SK-N-SH (cell line): ENCODE data around the gene MGST2. TPM values are rescaled to one million over a fixed set of nuclear protein-coding genes. Genes with fewer than 3 reads are reported as not detected.

Experiments used
- CTCF ChIA-PET: fragments of 300-600, 350-600 bp; formaldehyde crosslinking; extraction: SDS; loops from one replicate; lab custom pipeline; 2021; lab: Yijun Ruan, JAX
- POLR2A ChIA-PET: fragments of 350-600 bp; sonication (Branson Sonifier 250); formaldehyde crosslinking; extraction: SDS; loops from one replicate; lab custom pipeline; 2020; ENCODE audit warnings: antibody characterized with exemption, inconsistent platforms; lab: Yijun Ruan, JAX
- DNase-seq: peaks from one replicate; pipeline ENCODE4 v3.0.0; 2012
- H2AFZ ChIP-seq: fragments of 200-600 bp; sonication (generic); 2 replicates; pipeline ENCODE4 v1.8.1; 2016; ENCODE audit warnings: antibody characterized with exemption, mild to moderate bottlenecking, low read depth
- H3F3A ChIP-seq: fragments of 200-600 bp; sonication (generic); replicated peaks from 2 replicates; pipeline ENCODE3; 2016; ENCODE audit warnings: antibody characterized with exemption, mild to moderate bottlenecking; ENCODE audit not compliant: insufficient read depth
- H3K27ac ChIP-seq, 2 experiments: fragments of 200-500 bp in 1 of 2; fragments of 200-600 bp in 1 of 2; sonication (Bioruptor generic) in 1 of 2; sonication (generic), shearing (Covaris generic) in 1 of 2; 2 replicates each; pipeline versions ENCODE4 v1.5.1 to v1.6.1; 2014 to 2016; ENCODE audit warnings: low read depth in 2 of 2, inconsistent platforms in 1 of 2, low read length in 1 of 2, mild to moderate bottlenecking in 1 of 2, mixed read lengths in 1 of 2
- H3K27me3 ChIP-seq: fragments of 200-600 bp; sonication (generic), shearing (Covaris generic); 2 replicates; pipeline ENCODE4 v1.6.1; 2016; ENCODE audit warnings: mixed run types; ENCODE audit not compliant: insufficient read depth
- H3K36me3 ChIP-seq, 2 experiments: fragments of 200-500 bp in 1 of 2; fragments of 200-600 bp in 1 of 2; sonication (Bioruptor generic) in 1 of 2; sonication (generic) in 1 of 2; replicated peaks in 1 of 2; 2 replicates each; pipeline versions ENCODE3 to v1.5.1; 2014 to 2016; ENCODE audit warnings: low read length in 1 of 2, mild to moderate bottlenecking in 1 of 2; ENCODE audit not compliant: insufficient read depth in 2 of 2, control insufficient read depth in 1 of 2
- H3K4me1 ChIP-seq, 2 experiments: fragments of 200-500 bp in 1 of 2; fragments of 200-600 bp in 1 of 2; sonication (Bioruptor generic) in 1 of 2; sonication (generic), shearing (Covaris generic) in 1 of 2; 2 replicates each; pipeline versions ENCODE4 v1.5.1 to v1.6.1; 2014 to 2016; ENCODE audit warnings: low read depth in 1 of 2, low read length in 1 of 2, mixed run types in 1 of 2; ENCODE audit not compliant: insufficient read depth in 2 of 2, control insufficient read depth in 1 of 2
- H3K4me2 ChIP-seq: fragments of 200-600 bp; sonication (generic), shearing (Covaris generic); 2 replicates; pipeline ENCODE4 v1.6.1; 2017; ENCODE audit warnings: mixed run types
- H3K4me3 ChIP-seq, 2 experiments: fragments of 200-500 bp in 1 of 2; fragments of 200-600 bp in 1 of 2; sonication (Bioruptor generic) in 1 of 2; sonication (generic), shearing (Covaris generic) in 1 of 2; 2 replicates each; pipeline versions ENCODE4 v1.5.1 to v1.8.1; 2014 to 2016; ENCODE audit warnings: low read depth in 2 of 2, inconsistent platforms in 1 of 2, low read length in 1 of 2, mild to moderate bottlenecking in 1 of 2, mixed read lengths in 1 of 2, moderate library complexity in 1 of 2
- H3K79me2 ChIP-seq: fragments of 200-600 bp; sonication (generic); 2 replicates; pipeline ENCODE4 v1.8.1; 2017; ENCODE audit warnings: mild to moderate bottlenecking; ENCODE audit not compliant: insufficient read depth
- H3K9ac ChIP-seq: fragments of 200-600 bp; sonication (generic); 2 replicates; pipeline ENCODE4 v1.6.1; 2017; ENCODE audit warnings: mixed run types
- H3K9me2 ChIP-seq: fragments of 200-600 bp; sonication (generic); 2 replicates; pipeline ENCODE4 v1.6.1; 2017; ENCODE audit warnings: mixed run types
- H3K9me3 ChIP-seq: fragments of 200-600 bp; sonication (generic); 2 replicates; pipeline ENCODE4 v1.6.1; 2017; ENCODE audit warnings: mixed run types, mild to moderate bottlenecking, moderate library complexity
- H4K20me1 ChIP-seq: fragments of 200-600 bp; sonication (generic); 2 replicates; pipeline ENCODE4 v1.6.1; 2017; ENCODE audit warnings: mild to moderate bottlenecking, mixed run types; ENCODE audit not compliant: insufficient read depth
- CHD2 ChIP-seq: fragments of 150-350 bp; IDR thresholded peaks from 2 replicates; pipeline ENCODE4 v1.6.1; 2018; ENCODE audit warnings: low read length; ENCODE audit not compliant: partially characterized antibody
- FOSL2 ChIP-seq: IDR thresholded peaks from 2 replicates; pipeline ENCODE4 v1.4.0; 2012; ENCODE audit warnings: low read depth, mild to moderate bottlenecking, moderate library complexity, borderline replicate concordance
- FOXM1 ChIP-seq: IDR thresholded peaks from 2 replicates; pipeline ENCODE4 v1.4.0; 2012; ENCODE audit warnings: low read depth, mild to moderate bottlenecking
- GABPA ChIP-seq: IDR thresholded peaks from 2 replicates; pipeline ENCODE4 v1.4.0; 2012; ENCODE audit warnings: low read depth, mild to moderate bottlenecking
- MEF2A ChIP-seq: IDR thresholded peaks from 2 replicates; pipeline ENCODE4 v1.4.0; 2012; ENCODE audit warnings: low read depth, borderline replicate concordance
- NFIC ChIP-seq: IDR thresholded peaks from 2 replicates; pipeline ENCODE4 v1.4.0; 2012; ENCODE audit warnings: borderline replicate concordance
- RAD21 ChIP-seq: IDR thresholded peaks from 2 replicates; pipeline ENCODE4 v1.6.1; 2012; ENCODE audit warnings: mild to moderate bottlenecking, low read length
- RCOR1 ChIP-seq: fragments of 150-350 bp; IDR thresholded peaks from 2 replicates; pipeline ENCODE4 v1.6.1; 2017; ENCODE audit warnings: antibody characterized with exemption, low read length
- RFX5 ChIP-seq: IDR thresholded peaks from 2 replicates; pipeline ENCODE4 v1.6.1; 2012; ENCODE audit warnings: mild to moderate bottlenecking, improper control_type of control experiment, low read length
- RXRA ChIP-seq: IDR thresholded peaks from 2 replicates; pipeline ENCODE4 v1.4.0; 2012; ENCODE audit warnings: low read depth, mild to moderate bottlenecking, borderline replicate concordance
- SIN3A ChIP-seq: IDR thresholded peaks from 2 replicates; pipeline ENCODE4 v1.6.1; 2012; ENCODE audit warnings: low read depth, mild to moderate bottlenecking, low read length, moderate library complexity, borderline replicate concordance
- TCF12 ChIP-seq: IDR thresholded peaks from 2 replicates; pipeline ENCODE4 v1.4.0; 2012
- WGBS: methylation state at CpG from one replicate; pipeline ENCODE4 v1.1.6; 2017; ENCODE audit warnings: low lambda C conversion rate; 5-methylcytosine and 5-hydroxymethylcytosine counted together
- polyA plus RNA-seq, 3 experiments: library from polyadenylated mRNA; depleted of rRNA; stranded (reverse); fragments of >200 nt; gene quantifications; 2 replicates each; pipeline ENCODE4 v1.2.3, GENCODE V29; 2012
- TF ChIP-seq, protein P1 (sequence below): IDR thresholded peaks from 2 replicates; pipeline ENCODE4 v1.4.0; 2012; ENCODE audit warnings: low read depth, borderline replicate concordance
- TF ChIP-seq, protein P2 (sequence below): fragments of 150-350 bp; IDR thresholded peaks from 2 replicates; pipeline ENCODE4 v1.6.1; 2017; ENCODE audit warnings: antibody characterized with exemption, low read length, low read depth, borderline replicate concordance
- TF ChIP-seq, protein P3 (sequence below): IDR thresholded peaks from 2 replicates; pipeline ENCODE4 v1.4.0; 2012; ENCODE audit warnings: low read depth

The MGST2 gene
- polyA plus RNA-seq, 1 of the 3 experiments (the other 2 are of a cell fraction), result 26.5 TPM

DNA sequence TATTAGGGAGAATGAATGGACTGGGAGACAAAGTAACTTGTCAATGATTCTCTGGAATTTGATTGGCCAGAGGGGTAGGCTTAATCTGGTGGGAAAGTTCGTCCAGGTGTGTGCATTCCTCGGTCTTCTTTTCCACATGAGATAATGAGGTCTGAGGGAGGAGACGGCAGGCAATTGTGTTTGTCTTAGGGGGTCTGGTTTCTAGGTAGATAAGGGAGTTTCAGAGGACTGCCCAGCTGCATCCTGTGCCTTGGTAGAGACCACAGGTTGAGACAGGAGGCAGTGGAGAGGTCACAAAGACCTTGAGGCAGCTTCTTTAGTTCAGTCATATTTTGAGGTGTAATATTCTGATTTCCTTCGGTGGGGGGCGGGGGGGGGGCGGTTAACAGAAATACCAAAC is 4.3 kb downstream of the MGST2 start:
- Histone ChIP-seq H3K9me3 (no peaks in the 10 kb centered on the region), H3K27me3 (no peaks in the 10 kb centered on the region), H2AFZ (no peak overlapping the region), H3K36me3 (no peaks in the 10 kb centered on the region), H3K4me1 (peaks cover 6 to 14% of the 10 kb centered on the region in 2 experiments; a peak in 2 of 4 replicates), H3K4me3 (no peak overlapping the region)
- TF ChIP-seq TCF12, result no peak
- TF ChIP-seq, all 33 proteins: peak for 0
- Histone ChIP-seq H4K20me1 (no peaks in the 10 kb centered on the region), H3K79me2 (no peaks in the 10 kb centered on the region), H3F3A (no peaks in the 10 kb centered on the region), H3K9me2 (no peaks in the 10 kb centered on the region), H3K27ac (no peak overlapping the region), H3K4me2 (no peak overlapping the region), H3K9ac (no peak overlapping the region)
- POLR2A ChIA-PET, result interaction anchor here (0.7 kb wide), 2 partner anchors 12 to 703 kb away, joined by 3 to 4 read pairs; partner anchors contain the start of gene SCOC
- no peak for DNase-seq
- WGBS, result 91% methylated on average over 6 of the region's 6 CpGs
- CTCF ChIA-PET, result interaction anchor here (1.1 to 3.9 kb wide), 2 partner anchors 13 to 16 kb away, joined by 3 to 20 read pairs; no protein-coding TSS in a partner anchor

DNA sequence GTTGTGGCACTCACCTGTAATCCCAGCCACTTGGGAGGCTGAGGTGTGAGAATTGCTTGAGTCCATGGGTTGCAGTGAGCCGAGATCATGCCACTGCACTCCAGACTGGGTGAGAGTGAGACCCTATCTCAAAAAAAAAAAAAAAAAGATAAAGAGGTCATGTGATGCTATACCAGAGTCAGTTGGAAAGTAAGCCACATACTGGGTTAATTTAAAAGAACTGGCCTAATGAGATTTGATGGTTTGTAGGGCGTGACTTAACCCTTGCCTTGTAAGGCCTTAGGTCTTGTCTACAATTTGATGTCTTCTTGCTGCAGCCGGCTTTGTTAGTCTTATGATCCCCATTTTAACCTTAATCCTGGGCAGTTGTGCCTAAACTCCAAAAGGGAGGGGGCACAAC is 5.2 kb downstream of the MGST2 start:
- Histone ChIP-seq H3K36me3 (no peaks in the 10 kb centered on the region), H3K9me2 (no peaks in the 10 kb centered on the region), H3K27me3 (no peaks in the 10 kb centered on the region), H3K27ac (no peak overlapping the region), H2AFZ (no peak overlapping the region), H3K9ac (no peak overlapping the region), H3K4me1 (peaks cover 6 to 13% of the 10 kb centered on the region in 2 experiments; a peak in 2 of 4 replicates), H3K4me3 (no peak overlapping the region), H3K4me2 (no peak overlapping the region), H4K20me1 (no peaks in the 10 kb centered on the region), H3K79me2 (no peaks in the 10 kb centered on the region), H3F3A (no peaks in the 10 kb centered on the region), H3K9me3 (no peaks in the 10 kb centered on the region)
- WGBS, result 99% methylated on average over 3 of the region's 3 CpGs
- ChIA-PET CTCF (interaction anchor here (3.9 kb wide), 1 partner anchor 14 kb away, joined by 20 read pairs; no protein-coding TSS in a partner anchor), POLR2A (no interaction called here)
- TF ChIP-seq RFX5, result no peak
- TF ChIP-seq, protein P1, sequence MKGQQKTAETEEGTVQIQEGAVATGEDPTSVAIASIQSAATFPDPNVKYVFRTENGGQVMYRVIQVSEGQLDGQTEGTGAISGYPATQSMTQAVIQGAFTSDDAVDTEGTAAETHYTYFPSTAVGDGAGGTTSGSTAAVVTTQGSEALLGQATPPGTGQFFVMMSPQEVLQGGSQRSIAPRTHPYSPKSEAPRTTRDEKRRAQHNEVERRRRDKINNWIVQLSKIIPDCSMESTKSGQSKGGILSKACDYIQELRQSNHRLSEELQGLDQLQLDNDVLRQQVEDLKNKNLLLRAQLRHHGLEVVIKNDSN, result no peak
- TF ChIP-seq RXRA, result no peak
- TF ChIP-seq, protein P2, sequence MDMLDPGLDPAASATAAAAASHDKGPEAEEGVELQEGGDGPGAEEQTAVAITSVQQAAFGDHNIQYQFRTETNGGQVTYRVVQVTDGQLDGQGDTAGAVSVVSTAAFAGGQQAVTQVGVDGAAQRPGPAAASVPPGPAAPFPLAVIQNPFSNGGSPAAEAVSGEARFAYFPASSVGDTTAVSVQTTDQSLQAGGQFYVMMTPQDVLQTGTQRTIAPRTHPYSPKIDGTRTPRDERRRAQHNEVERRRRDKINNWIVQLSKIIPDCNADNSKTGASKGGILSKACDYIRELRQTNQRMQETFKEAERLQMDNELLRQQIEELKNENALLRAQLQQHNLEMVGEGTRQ, result no peak
- no peak for TF ChIP-seq RAD21
- no peak for TF ChIP-seq MEF2A
- no peak for TF ChIP-seq NFIC
- TF ChIP-seq, protein P3, sequence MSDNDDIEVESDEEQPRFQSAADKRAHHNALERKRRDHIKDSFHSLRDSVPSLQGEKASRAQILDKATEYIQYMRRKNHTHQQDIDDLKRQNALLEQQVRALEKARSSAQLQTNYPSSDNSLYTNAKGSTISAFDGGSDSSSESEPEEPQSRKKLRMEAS, result no peak
- TF ChIP-seq RCOR1, result no peak
- no peak for TF ChIP-seq TCF12
- TF ChIP-seq FOSL2, result no peak
- no peak for TF ChIP-seq GABPA
- TF ChIP-seq SIN3A, result no peak
- no peak for TF ChIP-seq FOXM1
- TF ChIP-seq CHD2, result no peak
- no peak for DNase-seq
